Lung (tissue), 12 donors: Measurements from ENCODE around the gene PTGIS. TPM values are rescaled to one million over a fixed set of nuclear protein-coding genes. Genes with fewer than 3 reads are reported as not detected.
A peak's percentile ranks its signal among the peaks of the same experiment; 100 is the strongest.

Experiments used
- ATAC-seq: fragments of 200-7000 bp; cut with Tn5 transposase; one replicate; pipeline ENCODE4 v1.9.1; 2020; ENCODE audit warnings: moderate number of reproducible peaks; ENCODE audit not compliant: insufficient read depth, low FRiP score
- DNase-seq, 3 donors: peaks; one replicate each; pipeline ENCODE4 v3.0.0-alpha.2; 2013 to 2017
- H3K27ac ChIP-seq, 2 donors: one replicate each; pipeline ENCODE4 v1.5.1; 2013; ENCODE audit warnings: mild to moderate bottlenecking in 2 of 2, moderate library complexity in 2 of 2, control low read depth in 1 of 2, inconsistent platforms in 1 of 2, low read depth in 1 of 2, low read length in 1 of 2
- H3K27me3 ChIP-seq, 3 donors: one replicate each; pipeline ENCODE4 v1.5.1; 2013; ENCODE audit warnings: low read length in 2 of 3; ENCODE audit not compliant: control insufficient read depth in 3 of 3, insufficient read depth in 3 of 3
- H3K36me3 ChIP-seq, 4 donors: one replicate each; pipeline ENCODE4 v1.5.1; 2013; ENCODE audit warnings: low read length in 4 of 4, mild to moderate bottlenecking in 1 of 4, moderate library complexity in 1 of 4; ENCODE audit not compliant: control insufficient read depth in 4 of 4, insufficient read depth in 4 of 4
- H3K4me1 ChIP-seq, 5 donors: one replicate each; pipeline ENCODE4 v1.5.1; 2013; ENCODE audit warnings: low read length in 5 of 5, mild to moderate bottlenecking in 2 of 5, moderate library complexity in 1 of 5; ENCODE audit not compliant: control insufficient read depth in 5 of 5, insufficient read depth in 5 of 5
- H3K4me3 ChIP-seq: one replicate; pipeline ENCODE4 v1.5.1; 2013; ENCODE audit warnings: mild to moderate bottlenecking, control low read depth, moderate library complexity
- H3K9ac ChIP-seq, 2 donors: one replicate each; pipeline ENCODE4 v1.5.1; 2013; ENCODE audit warnings: low read length in 2 of 2, control low read depth in 1 of 2; ENCODE audit not compliant: insufficient read depth in 1 of 2
- H3K9me3 ChIP-seq, 4 donors: one replicate each; pipeline ENCODE4 v1.5.1; 2013; ENCODE audit warnings: low read length in 3 of 4, mild to moderate bottlenecking in 1 of 4, moderate library complexity in 1 of 4; ENCODE audit not compliant: control insufficient read depth in 4 of 4, insufficient read depth in 3 of 4
- WGBS, 2 donors: extraction: QIAGEN DNeasy Blood & Tissue Kit; methylation state at CpG; one replicate each; pipeline ENCODE4 v1.1.7; 2013; 5-methylcytosine and 5-hydroxymethylcytosine counted together
- polyA plus RNA-seq, 2 donors: library from polyadenylated mRNA; stranded (reverse); fragments of 200-250 nt; gene quantifications; one replicate each; pipeline ENCODE4 v1.2.1, GENCODE V29; 2013
- total RNA-seq, 2 donors: library from RNA; depleted of rRNA in 1 of 2; stranded (reverse); fragments of >200 nt in 1 of 2; gene quantifications; one replicate each; pipeline ENCODE4 v1.2.1, GENCODE V29; 2014 to 2021
- TF ChIP-seq, protein P1 (sequence below): IDR thresholded peaks from 2 replicates; pipeline ENCODE4 v1.5.1; 2012; ENCODE audit warnings: mild to moderate bottlenecking; ENCODE audit errors: control extremely low read depth, extremely low read depth
- donor health status: control.
- donor health status: control.
- donor health status: Bipolar disorder and iron deficiency.
- donor health status: healthy.
- donor health status: DM: yes; HTN: yes; CAD: no.

PTGIS gene
- total and polyA plus RNA-seq, 4 donors = 5.3 to 43.8 (median 14.9) TPM

DNA sequence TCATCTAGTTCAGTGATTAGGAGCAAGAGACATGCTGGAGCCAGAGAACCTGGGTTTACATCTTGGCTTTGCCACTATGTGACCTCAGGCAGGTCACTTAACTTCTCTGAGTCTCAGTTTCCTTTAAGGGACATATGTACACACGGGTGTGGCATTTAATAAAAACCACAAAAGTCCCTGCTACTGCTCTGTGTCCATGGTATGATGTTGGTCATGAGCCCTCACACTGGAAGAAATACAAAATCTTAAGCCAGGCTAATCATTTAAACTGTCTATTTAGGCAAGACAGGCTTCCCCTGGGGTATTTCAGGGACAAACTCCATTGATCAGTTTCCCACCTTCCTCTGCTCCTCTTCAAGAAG is 12.9 kb upstream of the PTGIS start:
- WGBS, 2 donors = 31 to 64% methylated on average over 1 of the region's 1 CpG
- Histone ChIP-seq H3K4me1 (peaks cover 0 to 22% (median 8%) of the 10 kb centered on the region in 5 donors), H3K27me3 (no peaks in the 10 kb centered on the region), H3K36me3 (no peaks in the 10 kb centered on the region), H3K4me3 (no peak overlapping the region), H3K9ac (no peak overlapping the region), H3K27ac (no peak overlapping the region), H3K9me3 (peaks cover 0 to 5% (median 0%) of the 10 kb centered on the region in 4 donors)
- ATAC-seq = no peak
- TF ChIP-seq, protein P1, sequence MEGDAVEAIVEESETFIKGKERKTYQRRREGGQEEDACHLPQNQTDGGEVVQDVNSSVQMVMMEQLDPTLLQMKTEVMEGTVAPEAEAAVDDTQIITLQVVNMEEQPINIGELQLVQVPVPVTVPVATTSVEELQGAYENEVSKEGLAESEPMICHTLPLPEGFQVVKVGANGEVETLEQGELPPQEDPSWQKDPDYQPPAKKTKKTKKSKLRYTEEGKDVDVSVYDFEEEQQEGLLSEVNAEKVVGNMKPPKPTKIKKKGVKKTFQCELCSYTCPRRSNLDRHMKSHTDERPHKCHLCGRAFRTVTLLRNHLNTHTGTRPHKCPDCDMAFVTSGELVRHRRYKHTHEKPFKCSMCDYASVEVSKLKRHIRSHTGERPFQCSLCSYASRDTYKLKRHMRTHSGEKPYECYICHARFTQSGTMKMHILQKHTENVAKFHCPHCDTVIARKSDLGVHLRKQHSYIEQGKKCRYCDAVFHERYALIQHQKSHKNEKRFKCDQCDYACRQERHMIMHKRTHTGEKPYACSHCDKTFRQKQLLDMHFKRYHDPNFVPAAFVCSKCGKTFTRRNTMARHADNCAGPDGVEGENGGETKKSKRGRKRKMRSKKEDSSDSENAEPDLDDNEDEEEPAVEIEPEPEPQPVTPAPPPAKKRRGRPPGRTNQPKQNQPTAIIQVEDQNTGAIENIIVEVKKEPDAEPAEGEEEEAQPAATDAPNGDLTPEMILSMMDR = no peak
- no peak for DNase-seq

DNA sequence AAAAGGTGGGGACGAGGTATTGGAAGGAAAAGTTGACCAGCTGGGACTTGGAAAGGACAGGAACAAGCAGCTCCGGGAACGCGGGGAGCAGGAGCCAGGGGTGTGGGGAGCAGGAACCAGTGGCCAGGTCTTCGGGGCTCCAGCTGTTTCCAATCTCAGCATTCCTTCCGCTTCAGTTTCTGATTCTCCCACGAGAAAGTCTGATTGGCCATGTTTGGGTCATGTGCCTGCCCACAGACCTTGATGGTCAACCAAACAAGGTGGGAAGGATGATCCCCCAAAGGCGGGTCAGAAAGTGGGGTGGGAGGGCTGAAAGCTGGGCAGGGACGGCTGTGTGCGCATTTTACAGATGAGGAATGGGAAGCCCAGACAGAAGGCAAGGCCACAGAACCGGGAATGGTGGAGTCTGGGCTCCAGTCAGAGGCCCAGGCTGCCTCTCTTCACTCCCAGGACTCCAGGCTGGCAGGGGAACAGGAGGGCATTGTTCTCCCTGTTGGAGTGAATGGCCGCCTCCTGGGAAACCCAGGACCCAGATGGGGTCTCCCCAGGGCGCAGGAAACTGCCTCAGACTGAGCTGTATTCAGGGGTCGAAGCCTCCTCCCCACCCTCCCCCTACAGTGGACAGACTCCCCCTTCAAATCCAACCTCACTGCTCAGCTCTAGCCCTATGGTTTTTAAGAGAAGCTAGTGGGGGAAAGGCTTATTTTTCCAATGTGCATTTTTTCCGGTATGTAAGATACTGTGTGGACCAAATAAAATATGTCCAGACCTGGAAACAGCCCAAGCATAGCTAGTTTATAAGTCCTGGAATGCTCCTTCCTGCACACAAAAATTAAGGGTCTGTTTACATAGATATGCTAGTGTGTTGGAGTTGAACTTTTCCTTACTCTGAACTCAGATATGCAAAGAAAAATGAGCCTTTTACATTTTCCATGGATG is 12.2 kb upstream of the PTGIS start:
- 70 to 78% methylated on average over 15 of the region's 15 CpGs for WGBS, 2 donors

DNA sequence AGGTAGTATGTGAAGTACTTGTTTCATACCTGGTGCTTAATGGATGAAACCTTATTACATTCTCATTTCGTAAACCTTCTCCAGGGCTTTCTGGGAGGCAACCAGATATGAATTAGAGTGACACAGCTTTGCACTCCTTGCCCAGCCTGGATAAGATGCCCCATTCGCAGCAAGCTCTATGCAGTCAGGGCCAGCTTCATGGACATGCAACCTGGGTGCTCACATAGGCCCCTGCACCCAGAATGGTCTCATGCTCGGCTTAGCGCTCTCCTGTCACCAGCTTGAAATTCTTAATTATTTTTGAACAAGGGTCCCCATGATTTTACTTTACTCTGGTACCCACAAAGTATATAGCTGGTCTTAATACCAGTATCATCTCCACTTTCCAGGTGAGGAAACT is 11.3 kb upstream of the PTGIS start:
- H3K27ac ChIP-seq = no peak overlapping the region
- H3K4me3 ChIP-seq = no peak overlapping the region
- WGBS, 2 donors = 97 to 98% methylated on average over 4 of the region's 4 CpGs
- DNase-seq = no peak
- H3K9me3 ChIP-seq = peaks cover 0 to 5% (median 0%) of the 10 kb centered on the region in 4 donors
- H3K9ac ChIP-seq = no peak overlapping the region
- H3K4me1 ChIP-seq = peaks cover 0 to 22% (median 11%) of the 10 kb centered on the region in 5 donors
- H3K36me3 ChIP-seq = no peaks in the 10 kb centered on the region
- no peaks in the 10 kb centered on the region for H3K27me3 ChIP-seq
- TF ChIP-seq, protein P1 = no peak
- ATAC-seq = no peak

More for the DNA sequence above, 12.2 kb upstream of the PTGIS start:
- TF ChIP-seq, protein P1 = no peak
- no peak for ATAC-seq
- Histone ChIP-seq H3K27ac (peak overlapping the region in 1 of 2 donors; percentile 2), H3K9me3 (peaks cover 0 to 5% (median 0%) of the 10 kb centered on the region in 4 donors), H3K4me1 (peaks cover 0 to 22% (median 11%) of the 10 kb centered on the region in 5 donors), H3K4me3 (no peak overlapping the region), H3K9ac (no peak overlapping the region), H3K27me3 (no peaks in the 10 kb centered on the region), H3K36me3 (no peaks in the 10 kb centered on the region)
- peak in 2 of 3 donors; percentile 74 to 82 for DNase-seq
